Endothelial cell of umbilical vein (primary cell): ENCODE results near the gene MRM1. TPM values are rescaled to one million over a fixed set of nuclear protein-coding genes. Genes with fewer than 3 reads are reported as not detected.

Source experiments
- BruUV-seq: library from RNA; stranded (reverse); fragments of 400-500 nt; replicated peaks from 2 replicates; lab custom pipeline; 2021; lab: Mats Ljungman, UMichigan
- CTCF ChIA-PET: fragments of 300-600, 350-600 bp; sonication (Branson Sonifier 250); formaldehyde crosslinking; loops from one replicate; lab custom pipeline; 2021; ENCODE audit warnings: antibody characterized with exemption, inconsistent platforms; lab: Charles Lee
- POLR2A ChIA-PET: fragments of 300-600, 350-600 bp; sonication (Branson Sonifier 250); formaldehyde crosslinking; loops from one replicate; lab custom pipeline; 2021; ENCODE audit warnings: antibody characterized with exemption, inconsistent platforms; lab: Charles Lee
- DNase-seq: peaks from one replicate; pipeline ENCODE4 v3.0.0-alpha.2; 2011; ENCODE audit warnings: low read depth, low spot score
- FAIRE-seq: peaks from 2 replicates; lab custom pipeline; 2011; peaks lifted over from hg19 to GRCh38; lab: Jason Lieb, UNC
- H2AFZ ChIP-seq: 2 replicates; pipeline ENCODE4 v1.6.0; 2012; ENCODE audit warnings: low read depth, low read length, control low read depth, inconsistent platforms
- H3K27ac ChIP-seq: 2 replicates; pipeline ENCODE4 v1.5.1; 2011; ENCODE audit warnings: low read depth, mild to moderate bottlenecking, control low read depth, low read length, moderate library complexity; ENCODE audit not compliant: insufficient read depth
- H3K27me3 ChIP-seq, 2 experiments: 2 replicates each; pipeline versions ENCODE4 v1.6.0 to v1.6.1; 2011; ENCODE audit warnings: low read length in 2 of 2, mixed read lengths in 1 of 2; ENCODE audit not compliant: control insufficient read depth in 2 of 2, insufficient read depth in 2 of 2
- H3K36me3 ChIP-seq, 2 experiments: 2 replicates in 1 of 2; 3 replicates in 1 of 2; pipeline ENCODE4 v1.5.1; 2011; ENCODE audit warnings: low read length in 2 of 2, mild to moderate bottlenecking in 1 of 2, moderate library complexity in 1 of 2; ENCODE audit not compliant: control insufficient read depth in 2 of 2, insufficient read depth in 2 of 2; ENCODE audit errors: extremely low read depth in 1 of 2
- H3K4me1 ChIP-seq: 3 replicates; pipeline ENCODE4 v1.5.1; 2011; ENCODE audit warnings: mild to moderate bottlenecking, low read length; ENCODE audit not compliant: control insufficient read depth, insufficient read depth; ENCODE audit errors: extremely low read depth
- H3K4me2 ChIP-seq: 2 replicates; pipeline ENCODE4 v1.6.1; 2011; ENCODE audit warnings: low read length, control low read depth, mixed read lengths; ENCODE audit not compliant: insufficient read depth
- H3K4me3 ChIP-seq, 3 experiments: fragments of 200-600 bp in 1 of 3; sonication (generic), shearing (Covaris generic) in 1 of 3; replicated peaks in 1 of 3; 2 replicates each; pipeline ENCODE4 v1.5.1; 2011 to 2016; ENCODE audit warnings: control low read depth in 3 of 3, low read length in 3 of 3, mild to moderate bottlenecking in 2 of 3, inconsistent platforms in 1 of 3, low read depth in 1 of 3, moderate library complexity in 1 of 3; ENCODE audit not compliant: insufficient read depth in 1 of 3
- H3K79me2 ChIP-seq: 2 replicates; pipeline ENCODE4 v1.6.0; 2012; ENCODE audit warnings: low read length, inconsistent platforms; ENCODE audit not compliant: control insufficient read depth, insufficient read depth
- H3K9ac ChIP-seq: replicated peaks from 2 replicates; pipeline ENCODE3; 2011; ENCODE audit warnings: low read length, control low read depth; ENCODE audit not compliant: insufficient read depth; ENCODE audit errors: extremely low read depth
- H3K9me1 ChIP-seq: replicated peaks from 3 replicates; pipeline ENCODE4 v1.6.0; 2011; ENCODE audit warnings: mild to moderate bottlenecking, low read length; ENCODE audit not compliant: control insufficient read depth, insufficient read depth; ENCODE audit errors: extremely low read depth
- H3K9me3 ChIP-seq: replicated peaks from 2 replicates; pipeline ENCODE4 v1.5.1; 2012; ENCODE audit warnings: low read length, inconsistent platforms; ENCODE audit not compliant: control insufficient read depth, insufficient read depth
- H4K20me1 ChIP-seq: replicated peaks from 2 replicates; pipeline ENCODE3; 2011; ENCODE audit warnings: mild to moderate bottlenecking, low read length; ENCODE audit not compliant: control insufficient read depth, insufficient read depth; ENCODE audit errors: extremely low read depth
- EZH2 ChIP-seq: IDR thresholded peaks from 2 replicates; pipeline ENCODE4 v1.6.1; 2012; ENCODE audit warnings: borderline replicate concordance, low read depth, mild to moderate bottlenecking, moderate library complexity, low read length, inconsistent platforms; ENCODE audit not compliant: severe bottlenecking
- FOS ChIP-seq: IDR thresholded peaks from 2 replicates; pipeline ENCODE4 v1.6.1; 2011; ENCODE audit warnings: mild to moderate bottlenecking, low read length, moderate library complexity, borderline replicate concordance; ENCODE audit not compliant: insufficient read depth
- GATA2 ChIP-seq: IDR thresholded peaks from 2 replicates; pipeline ENCODE4 v1.7.0; 2011; ENCODE audit warnings: low read depth, mild to moderate bottlenecking, moderate library complexity, mixed read lengths, low read length; ENCODE audit not compliant: insufficient read length, insufficient read depth
- JUN ChIP-seq: IDR thresholded peaks from 2 replicates; pipeline ENCODE4 v1.6.1; 2011; ENCODE audit warnings: borderline replicate concordance, low read depth; ENCODE audit not compliant: insufficient read length, insufficient read depth
- MYC ChIP-seq: IDR thresholded peaks from one replicate; pipeline ENCODE4 v1.6.1; 2011; ENCODE audit warnings: mild to moderate bottlenecking, low read depth, low read length
- POLR2A ChIP-seq: IDR thresholded peaks from 2 replicates; pipeline ENCODE4 v1.6.1; 2012; ENCODE audit warnings: low read depth, mild to moderate bottlenecking, control low read depth, low read length
- POLR2AphosphoS5 ChIP-seq: IDR thresholded peaks from 2 replicates; pipeline ENCODE4 v1.6.1; 2012; ENCODE audit warnings: low read depth, mild to moderate bottlenecking, control low read depth, low read length, moderate library complexity; ENCODE audit not compliant: insufficient read depth
- dilution Hi-C: fragments of 300-500 bp; cut with MboI; formaldehyde crosslinking; loops from one replicate; pipeline ENCODE4 v1.15.0; 2019; ENCODE audit warnings: low sequenced_read_pairs; ENCODE audit not compliant: extremely low pct_ligation_motif_present
- intact Hi-C: fragments of 100-400 bp; cut with micrococcal nuclease; formaldehyde crosslinking; loops from one replicate; pipeline ENCODE4 v1.10.0; 2022
- polyA plus RNA-seq, 4 experiments: library from polyadenylated mRNA; depleted of rRNA in 3 of 4; stranded (reverse) in 3 of 4; unstranded in 1 of 4; fragments of >200 nt; gene quantifications; 2 replicates each; pipeline versions ENCODE4 v1.2.1 to v1.2.3, GENCODE V29; 2011 to 2012; ENCODE audit warnings: missing spikeins in 1 of 4
- total RNA-seq: library from RNA; stranded (reverse); gene quantifications from 2 replicates; pipeline ENCODE4 v1.2.3, GENCODE V29; 2021
- TF ChIP-seq, protein P1 (sequence below): IDR thresholded peaks from 2 replicates; pipeline ENCODE4 v1.6.1; 2011; ENCODE audit not compliant: insufficient read depth, insufficient read length
- TF ChIP-seq, protein P2 (sequence below), 2 donors: IDR thresholded peaks; 1 replicate in 1 of 2; 2 replicates in 1 of 2; pipeline ENCODE4 v1.5.1; 2011; ENCODE audit warnings: low read length in 2 of 2, mild to moderate bottlenecking in 2 of 2, moderate library complexity in 2 of 2, control low read depth in 1 of 2, inconsistent platforms in 1 of 2, low read depth in 1 of 2; ENCODE audit not compliant: insufficient read depth in 1 of 2; ENCODE audit errors: extremely low read depth in 1 of 2

MRM1 gene
- total and polyA plus RNA-seq, 2 donors (not counting 3 experiments of a cell fraction or from before 2014, with no cell fraction given) = 3.7 to 5.9 TPM

DNA sequence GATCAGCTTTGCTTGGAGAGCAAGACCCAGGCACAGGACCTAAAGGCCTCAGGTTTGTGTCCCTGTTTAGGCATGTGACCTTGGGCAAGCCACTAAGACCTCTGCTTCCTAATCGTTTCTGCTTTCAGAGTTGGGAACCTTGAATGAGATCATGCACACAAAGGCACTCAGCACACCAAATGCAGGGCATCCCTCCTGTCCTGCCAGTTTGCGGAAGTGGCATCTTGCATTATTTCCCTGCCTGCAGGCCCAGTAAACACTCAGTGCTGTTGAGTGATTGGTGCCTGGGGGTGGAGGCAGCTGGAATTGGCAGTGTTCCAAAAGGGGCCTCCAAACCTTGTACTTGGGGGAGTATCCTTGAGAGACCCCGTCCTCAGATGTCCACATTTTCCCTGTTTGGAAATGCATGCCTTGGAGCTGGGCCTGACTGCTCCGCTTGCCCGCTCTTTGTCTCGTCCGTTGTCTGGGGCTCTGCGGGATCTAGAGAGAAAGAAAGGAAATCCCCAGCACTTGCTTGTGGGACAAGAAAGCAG is 28.7 kb downstream of the MRM1 start:
- dilution Hi-C loops (no loop called here), intact Hi-C loops (loop anchor here (1.0 kb wide), 7 partner anchors 27 to 743 kb away; no protein-coding TSS in a partner anchor)
- DNase-seq (no peak), FAIRE-seq (no peak)
- Histone ChIP-seq H3K9me1 (no peaks in the 10 kb centered on the region), H3K9me3 (no peaks in the 10 kb centered on the region), H3K4me1 (no peaks in the 10 kb centered on the region), H3K36me3 (no peaks in the 10 kb centered on the region), H3K9ac (no peak overlapping the region), H4K20me1 (no peaks in the 10 kb centered on the region), H3K4me2 (no peak overlapping the region), H2AFZ (no peak overlapping the region), H3K27ac (no peak overlapping the region), H3K79me2 (no peaks in the 10 kb centered on the region), H3K4me3 (no peak overlapping the region), H3K27me3 (peaks cover 24 to 29% of the 10 kb centered on the region in 2 experiments)
- TF ChIP-seq POLR2A = no peak
- TF ChIP-seq JUN = no peak
- TF ChIP-seq FOS = no peak
- TF ChIP-seq, protein P1, sequence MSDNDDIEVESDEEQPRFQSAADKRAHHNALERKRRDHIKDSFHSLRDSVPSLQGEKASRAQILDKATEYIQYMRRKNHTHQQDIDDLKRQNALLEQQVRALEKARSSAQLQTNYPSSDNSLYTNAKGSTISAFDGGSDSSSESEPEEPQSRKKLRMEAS = no peak
- TF ChIP-seq, protein P2, sequence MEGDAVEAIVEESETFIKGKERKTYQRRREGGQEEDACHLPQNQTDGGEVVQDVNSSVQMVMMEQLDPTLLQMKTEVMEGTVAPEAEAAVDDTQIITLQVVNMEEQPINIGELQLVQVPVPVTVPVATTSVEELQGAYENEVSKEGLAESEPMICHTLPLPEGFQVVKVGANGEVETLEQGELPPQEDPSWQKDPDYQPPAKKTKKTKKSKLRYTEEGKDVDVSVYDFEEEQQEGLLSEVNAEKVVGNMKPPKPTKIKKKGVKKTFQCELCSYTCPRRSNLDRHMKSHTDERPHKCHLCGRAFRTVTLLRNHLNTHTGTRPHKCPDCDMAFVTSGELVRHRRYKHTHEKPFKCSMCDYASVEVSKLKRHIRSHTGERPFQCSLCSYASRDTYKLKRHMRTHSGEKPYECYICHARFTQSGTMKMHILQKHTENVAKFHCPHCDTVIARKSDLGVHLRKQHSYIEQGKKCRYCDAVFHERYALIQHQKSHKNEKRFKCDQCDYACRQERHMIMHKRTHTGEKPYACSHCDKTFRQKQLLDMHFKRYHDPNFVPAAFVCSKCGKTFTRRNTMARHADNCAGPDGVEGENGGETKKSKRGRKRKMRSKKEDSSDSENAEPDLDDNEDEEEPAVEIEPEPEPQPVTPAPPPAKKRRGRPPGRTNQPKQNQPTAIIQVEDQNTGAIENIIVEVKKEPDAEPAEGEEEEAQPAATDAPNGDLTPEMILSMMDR (IDR thresholded peaks at IDR 0.05; ENCODE audit: extremely low read depth in 1 of 2, insufficient read depth in 1 of 2, low read depth in 1 of 2, low read length in 2 of 2) = no peak
- TF ChIP-seq POLR2AphosphoS5 = no peak
- no peak for TF ChIP-seq GATA2
- TF ChIP-seq EZH2 = no peak
- TF ChIP-seq MYC = no peak
- ChIA-PET POLR2A (no interaction called here), CTCF (interaction anchor here (0.8 to 9.1 kb wide), 12 partner anchors 13 to 744 kb away, joined by 3 to 201 read pairs (median 11); partner anchors contain the start of gene MRM1)
- BruUV-seq = no TSS peak
